ENCODE measurements around the gene KCTD16. TPM values are rescaled to one million over a fixed set of nuclear protein-coding genes. Genes with fewer than 3 reads are reported as not detected.
A peak's percentile ranks its signal among the peaks of the same experiment; 100 is the strongest.

Gene KCTD16
- total RNA-seq, 6 donors from 2014 or later = under 0.01 to 1.7 (median 0.27) TPM

- Histone ChIP-seq H3K4me3 (no peak overlapping the region), H3K27me3 (no peaks in the 10 kb centered on the region), H3K27ac (no peak overlapping the region), H3K4me1 (no peaks in the 10 kb centered on the region), H3K9me3 (no peaks in the 10 kb centered on the region), H3K36me3 (no peaks in the 10 kb centered on the region)
- ATAC-seq (ENCODE audit: low FRiP score in 2 of 2) (no peak), DNase-seq (no peak)
- 62 to 75% methylated on average over 2 of the region's 2 CpGs for WGBS, 2 donors
- TF ChIP-seq POLR2A (IDR thresholded peaks at IDR 0.05) (no peak), EP300 (IDR thresholded peaks at IDR 0.05) (no peak), POLR2AphosphoS5 (IDR thresholded peaks at IDR 0.05) (no peak), CTCF (IDR thresholded peaks at IDR 0.05) (no peak)
Measured at GRCh38 chr5:144462577-144462976, 291.9 kb downstream of the KCTD16 start.

- Histone ChIP-seq H3K4me3 (no peak overlapping the region), H3K27ac (no peak overlapping the region), H3K4me1 (no peaks in the 10 kb centered on the region), H3K9me3 (no peaks in the 10 kb centered on the region), H3K27me3 (no peaks in the 10 kb centered on the region), H3K36me3 (no peaks in the 10 kb centered on the region)
- no peak for ATAC-seq (ENCODE audit: low FRiP score in 2 of 2)
- TF ChIP-seq CTCF (IDR thresholded peaks at IDR 0.05) (no peak), POLR2A (IDR thresholded peaks at IDR 0.05) (no peak), EP300 (IDR thresholded peaks at IDR 0.05) (no peak), POLR2AphosphoS5 (IDR thresholded peaks at IDR 0.05) (no peak)
- no peak for DNase-seq
- 47 to 64% methylated on average over 3 of the region's 3 CpGs for WGBS, 2 donors
Measured at GRCh38 chr5:144463481-144464223, 293.0 kb downstream of the KCTD16 start.

- Histone ChIP-seq H3K27ac (no peak overlapping the region), H3K36me3 (no peaks in the 10 kb centered on the region), H3K9me3 (no peaks in the 10 kb centered on the region), H3K4me3 (no peak overlapping the region), H3K4me1 (no peaks in the 10 kb centered on the region), H3K27me3 (no peaks in the 10 kb centered on the region)
- ATAC-seq (ENCODE audit: low FRiP score in 2 of 2) (no peak), DNase-seq (no peak)
- 61 to 62% methylated on average over 1 of the region's 1 CpG for WGBS, 2 donors
- no peak for TF ChIP-seq EP300 (IDR thresholded peaks at IDR 0.05)
- no peak for TF ChIP-seq POLR2A (IDR thresholded peaks at IDR 0.05)
- TF ChIP-seq POLR2AphosphoS5 (IDR thresholded peaks at IDR 0.05) = no peak
- no peak for TF ChIP-seq CTCF (IDR thresholded peaks at IDR 0.05)
Measured at GRCh38 chr5:144464306-144464705, 293.6 kb downstream of the KCTD16 start.

- Histone ChIP-seq H3K27ac (no peak overlapping the region), H3K27me3 (no peaks in the 10 kb centered on the region), H3K9me3 (no peaks in the 10 kb centered on the region), H3K4me3 (no peak overlapping the region), H3K4me1 (no peaks in the 10 kb centered on the region), H3K36me3 (no peaks in the 10 kb centered on the region)
- TF ChIP-seq CTCF (IDR thresholded peaks at IDR 0.05) = no peak
- no peak for TF ChIP-seq POLR2AphosphoS5 (IDR thresholded peaks at IDR 0.05)
- TF ChIP-seq POLR2A (IDR thresholded peaks at IDR 0.05) = no peak
- TF ChIP-seq EP300 (IDR thresholded peaks at IDR 0.05) = no peak
- ATAC-seq (ENCODE audit: low FRiP score in 2 of 2) (no peak), DNase-seq (no peak)
- WGBS, 2 donors = 80 to 83% methylated on average over 4 of the region's 4 CpGs
Measured at GRCh38 chr5:144465441-144465840, 294.8 kb downstream of the KCTD16 start.

- DNase-seq (no peak), ATAC-seq (ENCODE audit: low FRiP score in 2 of 2) (peak in 1 of 2 donors; percentile 59)
- H3K27ac ChIP-seq = no peak overlapping the region
- H3K4me1 ChIP-seq = no peaks in the 10 kb centered on the region
- no peaks in the 10 kb centered on the region for H3K36me3 ChIP-seq
- no peak overlapping the region for H3K4me3 ChIP-seq
- no peaks in the 10 kb centered on the region for H3K9me3 ChIP-seq
- no peak for TF ChIP-seq POLR2A (IDR thresholded peaks at IDR 0.05)
- TF ChIP-seq CTCF (IDR thresholded peaks at IDR 0.05) = peak in 3 of 6 experiments; percentile 16
- 25 to 32% methylated on average over 2 of the region's 2 CpGs for WGBS, 2 donors
- H3K27me3 ChIP-seq = no peaks in the 10 kb centered on the region
Measured at GRCh38 chr5:144467792-144468191, 297.1 kb downstream of the KCTD16 start.

Data from upper lobe of left lung (tissue), 6 donors.